ENCODE results near the gene TWIST2.

GRCh38 chr2:238811293-238811692 lies 36.6 kb upstream of the TWIST2 start:
- TF ChIP-seq POLR2AphosphoS5 (IDR thresholded peaks at IDR 0.05; ENCODE audit: borderline replicate concordance, low read depth, low read length) (no peak), FOXP2 (optimal IDR thresholded peaks at IDR 0.05; ENCODE audit: control extremely low read depth, extremely low read length, insufficient read depth) (no peak), EZH2 (IDR thresholded peaks at IDR 0.05) (no peak)
